ENCODE results near the gene FMNL2. TPM values are rescaled to one million over a fixed set of nuclear protein-coding genes. Genes with fewer than 3 reads are reported as not detected.

The FMNL2 gene
- total RNA-seq, 1 experiment from 2014 or later = 38.2 TPM

DNA sequence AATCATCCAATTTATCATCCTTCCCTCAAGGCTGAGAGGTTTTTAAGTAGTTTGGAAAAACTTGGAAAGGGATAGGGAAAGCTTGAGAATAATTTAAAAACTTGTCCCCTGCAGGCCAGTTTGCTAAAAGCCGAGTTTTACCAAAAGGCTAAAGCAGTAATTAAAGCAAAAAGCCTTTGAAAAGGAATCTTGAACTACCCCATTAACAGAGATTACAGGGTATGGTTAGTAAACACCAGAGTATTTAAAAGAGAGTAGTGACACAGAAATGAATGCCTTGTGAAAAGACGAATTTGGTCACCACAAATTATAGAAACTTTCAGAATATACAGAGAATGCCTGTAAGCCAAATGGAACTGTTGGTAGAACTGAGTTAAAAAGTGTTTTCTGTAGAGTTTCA is 85.0 kb downstream of the FMNL2 start:
- intact Hi-C loops (cut with micrococcal nuclease; ENCODE audit: unreplicated experiment) = no loop called here
- CTCF ChIA-PET = no interaction called here

DNA sequence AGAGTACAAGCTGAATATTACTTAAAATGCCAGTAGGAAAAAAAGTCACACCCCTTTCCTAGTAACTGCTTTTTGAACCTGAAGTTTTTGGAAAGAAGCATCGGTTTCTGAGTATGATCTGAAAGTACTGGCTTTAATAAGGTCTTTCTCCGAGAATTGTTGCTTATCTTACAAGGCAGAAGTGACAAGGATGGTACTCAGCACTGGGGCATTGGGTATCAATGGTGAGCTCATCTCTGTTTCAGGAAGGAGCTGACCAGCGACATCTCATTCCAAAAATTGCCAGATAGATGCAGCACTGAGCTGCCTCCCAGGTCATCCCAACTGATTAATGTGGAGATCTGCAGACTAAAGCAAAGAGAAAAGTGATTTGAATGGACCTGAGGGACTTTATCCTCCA is 85.4 kb downstream of the FMNL2 start:
- H3K27ac Mint-ChIP-seq (ENCODE audit: unreplicated experiment) = peak overlapping the region; percentile 9
- peaks cover 12% of the 10 kb centered on the region for H3K4me1 Mint-ChIP-seq (ENCODE audit: low read depth, unreplicated experiment)
- POLR2A ChIA-PET = no interaction called here
- Histone ChIP-seq H3K27me3 (replicated peaks; ENCODE audit: control insufficient read depth, insufficient read depth, low read length) (no peaks in the 10 kb centered on the region), H3K4me1 (peaks cover 21% of the 10 kb centered on the region), H3K36me3 (ENCODE audit: control insufficient read depth, insufficient read depth, low read length) (no peaks in the 10 kb centered on the region), H3K4me3 (ENCODE audit: low read depth, low read length) (no peak overlapping the region), H3K9me3 (no peaks in the 10 kb centered on the region)
- DNase-seq = no peak
- no peak overlapping the region for H3K4me3 Mint-ChIP-seq (ENCODE audit: unreplicated experiment)
- H3K36me3 Mint-ChIP-seq (ENCODE audit: insufficient read depth, unreplicated experiment) = peaks cover 5% of the 10 kb centered on the region
- intact Hi-C loops (cut with micrococcal nuclease; ENCODE audit: unreplicated experiment) = no loop called here
- TF ChIP-seq, protein P1, sequence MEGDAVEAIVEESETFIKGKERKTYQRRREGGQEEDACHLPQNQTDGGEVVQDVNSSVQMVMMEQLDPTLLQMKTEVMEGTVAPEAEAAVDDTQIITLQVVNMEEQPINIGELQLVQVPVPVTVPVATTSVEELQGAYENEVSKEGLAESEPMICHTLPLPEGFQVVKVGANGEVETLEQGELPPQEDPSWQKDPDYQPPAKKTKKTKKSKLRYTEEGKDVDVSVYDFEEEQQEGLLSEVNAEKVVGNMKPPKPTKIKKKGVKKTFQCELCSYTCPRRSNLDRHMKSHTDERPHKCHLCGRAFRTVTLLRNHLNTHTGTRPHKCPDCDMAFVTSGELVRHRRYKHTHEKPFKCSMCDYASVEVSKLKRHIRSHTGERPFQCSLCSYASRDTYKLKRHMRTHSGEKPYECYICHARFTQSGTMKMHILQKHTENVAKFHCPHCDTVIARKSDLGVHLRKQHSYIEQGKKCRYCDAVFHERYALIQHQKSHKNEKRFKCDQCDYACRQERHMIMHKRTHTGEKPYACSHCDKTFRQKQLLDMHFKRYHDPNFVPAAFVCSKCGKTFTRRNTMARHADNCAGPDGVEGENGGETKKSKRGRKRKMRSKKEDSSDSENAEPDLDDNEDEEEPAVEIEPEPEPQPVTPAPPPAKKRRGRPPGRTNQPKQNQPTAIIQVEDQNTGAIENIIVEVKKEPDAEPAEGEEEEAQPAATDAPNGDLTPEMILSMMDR (IDR thresholded peaks at IDR 0.05; ENCODE audit: insufficient read depth in 1 of 2, low read depth in 1 of 2, low read length in 1 of 2, severe bottlenecking in 1 of 2, unreplicated experiment in 1 of 2) = no peak
- BruUV-seq (replicated peaks) = no TSS peak
- no peaks in the 10 kb centered on the region for H3K9me3 Mint-ChIP-seq (ENCODE audit: unreplicated experiment)
- H3K27me3 Mint-ChIP-seq (ENCODE audit: insufficient read depth, unreplicated experiment) = no peaks in the 10 kb centered on the region
- CTCF ChIA-PET = no interaction called here

More for the DNA sequence above, 85.0 kb downstream of the FMNL2 start:
- POLR2A ChIA-PET = no interaction called here
- Histone ChIP-seq H3K36me3 (ENCODE audit: control insufficient read depth, insufficient read depth, low read length) (no peaks in the 10 kb centered on the region), H3K4me3 (ENCODE audit: low read depth, low read length) (no peak overlapping the region), H3K4me1 (peaks cover 25% of the 10 kb centered on the region), H3K27me3 (replicated peaks; ENCODE audit: control insufficient read depth, insufficient read depth, low read length) (no peaks in the 10 kb centered on the region), H3K9me3 (no peaks in the 10 kb centered on the region)
- TF ChIP-seq, protein P1 (IDR thresholded peaks at IDR 0.05; ENCODE audit: insufficient read depth in 1 of 2, low read depth in 1 of 2, low read length in 1 of 2, severe bottlenecking in 1 of 2, unreplicated experiment in 1 of 2) = no peak
- DNase-seq = no peak
- Mint-ChIP-seq H3K4me3 (ENCODE audit: unreplicated experiment) (no peak overlapping the region), H3K27ac (ENCODE audit: unreplicated experiment) (no peak overlapping the region), H3K36me3 (ENCODE audit: insufficient read depth, unreplicated experiment) (peaks cover 5% of the 10 kb centered on the region), H3K9me3 (ENCODE audit: unreplicated experiment) (no peaks in the 10 kb centered on the region), H3K27me3 (ENCODE audit: insufficient read depth, unreplicated experiment) (no peaks in the 10 kb centered on the region), H3K4me1 (ENCODE audit: low read depth, unreplicated experiment) (peaks cover 16% of the 10 kb centered on the region)
- no TSS peak for BruUV-seq (replicated peaks)

DNA sequence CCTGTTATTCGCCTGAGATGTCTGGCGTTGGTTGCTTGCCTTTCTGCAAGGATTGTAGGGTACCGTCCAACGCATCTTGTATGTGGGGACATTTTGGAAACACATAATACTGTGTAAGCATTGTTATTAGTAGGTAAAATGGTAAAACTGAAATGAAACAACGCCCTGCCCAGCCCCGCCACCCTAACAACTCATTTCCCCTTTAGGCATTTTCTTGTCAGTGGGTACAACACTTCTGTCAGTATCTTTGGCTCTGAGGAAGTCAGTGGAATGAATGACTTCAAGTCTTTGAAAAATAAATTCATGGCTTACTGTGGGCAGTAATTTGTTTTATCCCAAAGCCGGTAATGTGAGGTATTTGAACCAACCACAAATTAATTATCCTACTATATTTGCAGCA is 86.0 kb downstream of the FMNL2 start:
- Mint-ChIP-seq H3K4me1 (ENCODE audit: low read depth, unreplicated experiment) (peaks cover 12% of the 10 kb centered on the region), H3K9me3 (ENCODE audit: unreplicated experiment) (no peaks in the 10 kb centered on the region), H3K36me3 (ENCODE audit: insufficient read depth, unreplicated experiment) (peaks cover 5% of the 10 kb centered on the region), H3K27ac (ENCODE audit: unreplicated experiment) (peak overlapping the region; percentile 64), H3K4me3 (ENCODE audit: unreplicated experiment) (no peak overlapping the region), H3K27me3 (ENCODE audit: insufficient read depth, unreplicated experiment) (no peaks in the 10 kb centered on the region)
- intact Hi-C loops (cut with micrococcal nuclease; ENCODE audit: unreplicated experiment) = no loop called here
- no peaks in the 10 kb centered on the region for H3K36me3 ChIP-seq (ENCODE audit: control insufficient read depth, insufficient read depth, low read length)
- ChIA-PET POLR2A (no interaction called here), CTCF (interaction anchor here (1.3 kb wide), 1 partner anchor 245 kb away, joined by 4 read pairs; no protein-coding TSS in a partner anchor)
- no peaks in the 10 kb centered on the region for H3K27me3 ChIP-seq (replicated peaks; ENCODE audit: control insufficient read depth, insufficient read depth, low read length)
- no TSS peak for BruUV-seq (replicated peaks)
- peaks cover 15% of the 10 kb centered on the region for H3K4me1 ChIP-seq
- no peaks in the 10 kb centered on the region for H3K9me3 ChIP-seq
- TF ChIP-seq, protein P1 (IDR thresholded peaks at IDR 0.05; ENCODE audit: insufficient read depth in 1 of 2, low read depth in 1 of 2, low read length in 1 of 2, severe bottlenecking in 1 of 2, unreplicated experiment in 1 of 2) = no peak
- no peak overlapping the region for H3K4me3 ChIP-seq (ENCODE audit: low read depth, low read length)
- DNase-seq = no peak
